Measurements from ENCODE around the gene LRRC3.

Gene LRRC3

DNA sequence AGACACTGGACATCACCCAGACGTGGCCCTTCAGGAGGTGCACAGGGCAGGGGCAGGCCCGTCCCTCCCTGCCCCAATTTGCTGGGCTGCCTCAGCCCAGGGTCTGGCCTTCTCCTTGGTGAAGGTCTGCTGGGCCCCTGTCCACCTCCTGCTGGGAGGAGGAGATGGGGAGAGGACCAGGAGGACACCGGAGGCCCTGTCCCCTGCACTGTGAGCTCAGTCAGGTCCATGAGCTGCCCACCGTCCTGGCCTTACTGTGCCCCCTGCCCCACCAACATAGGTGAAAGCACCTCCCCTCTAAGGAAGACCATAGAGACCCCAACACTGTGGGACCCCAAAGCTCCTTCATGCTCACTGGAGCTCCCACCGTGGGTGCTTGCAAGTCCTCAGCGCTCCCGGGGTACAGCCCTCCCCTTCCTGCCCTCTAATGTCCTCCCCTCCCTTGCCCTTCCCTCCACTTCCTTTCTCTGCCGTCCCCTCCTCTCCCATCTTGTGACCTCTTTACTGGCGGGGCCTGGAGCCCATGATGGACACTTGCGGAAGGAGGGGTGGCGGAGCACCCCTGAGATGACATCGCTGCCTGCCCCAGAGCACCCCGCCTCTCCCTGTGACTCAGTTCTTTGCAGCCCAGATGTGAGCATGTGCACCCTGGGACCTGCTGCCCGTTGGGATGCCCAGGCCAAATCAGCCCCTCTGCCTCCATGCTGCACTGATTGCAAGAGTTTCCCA is 4.6 kb downstream of the LRRC3 start:
- no peak for DNase-seq

DNA sequence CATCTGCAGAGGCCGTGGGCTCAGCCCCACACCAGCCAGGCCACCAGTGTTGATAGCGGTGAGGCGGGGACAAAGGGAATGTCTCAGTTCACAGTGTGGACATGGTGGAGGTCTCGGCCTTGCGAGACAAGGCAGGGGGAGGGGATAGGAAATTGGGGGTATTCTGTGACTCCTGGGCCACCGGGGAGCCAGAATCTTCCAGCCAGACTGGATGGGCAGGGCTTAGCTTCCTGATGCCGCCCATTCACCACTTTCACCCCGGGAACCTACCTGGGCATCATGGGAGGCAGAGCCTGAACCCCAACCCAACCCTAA is 5.1 kb downstream of the LRRC3 start:
- no peak for DNase-seq

GRCh38 chr21:44461005-44461404 is 5.7 kb downstream of the LRRC3 start:
- no peak for DNase-seq

DNA sequence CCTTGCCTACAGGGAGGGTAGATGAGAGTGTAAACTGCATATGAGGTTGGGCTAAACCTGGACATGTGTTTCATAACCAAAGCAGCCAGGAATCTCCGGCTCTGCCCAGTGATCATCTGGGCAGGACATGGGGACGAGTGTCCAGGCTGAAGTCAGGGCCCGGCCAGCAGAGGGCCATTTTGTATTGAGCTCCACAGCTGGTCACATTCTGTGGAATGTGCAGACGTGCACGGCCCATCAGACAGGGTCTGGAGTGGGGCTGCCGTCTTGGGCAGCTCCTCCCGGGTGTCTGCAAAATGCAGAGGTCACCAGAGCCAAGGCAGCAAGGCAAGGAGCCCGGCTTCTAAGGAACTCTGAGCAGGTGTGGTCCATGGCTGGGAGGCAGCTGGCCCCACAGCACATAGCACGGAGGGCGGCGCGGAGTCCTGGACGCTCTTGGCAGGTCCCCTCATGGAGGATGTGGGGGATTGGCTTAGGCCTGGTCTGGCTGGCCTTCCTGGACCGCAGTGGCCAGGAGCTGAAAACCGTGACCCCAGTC is 6.2 kb downstream of the LRRC3 start:
- DNase-seq = no peak

DNA sequence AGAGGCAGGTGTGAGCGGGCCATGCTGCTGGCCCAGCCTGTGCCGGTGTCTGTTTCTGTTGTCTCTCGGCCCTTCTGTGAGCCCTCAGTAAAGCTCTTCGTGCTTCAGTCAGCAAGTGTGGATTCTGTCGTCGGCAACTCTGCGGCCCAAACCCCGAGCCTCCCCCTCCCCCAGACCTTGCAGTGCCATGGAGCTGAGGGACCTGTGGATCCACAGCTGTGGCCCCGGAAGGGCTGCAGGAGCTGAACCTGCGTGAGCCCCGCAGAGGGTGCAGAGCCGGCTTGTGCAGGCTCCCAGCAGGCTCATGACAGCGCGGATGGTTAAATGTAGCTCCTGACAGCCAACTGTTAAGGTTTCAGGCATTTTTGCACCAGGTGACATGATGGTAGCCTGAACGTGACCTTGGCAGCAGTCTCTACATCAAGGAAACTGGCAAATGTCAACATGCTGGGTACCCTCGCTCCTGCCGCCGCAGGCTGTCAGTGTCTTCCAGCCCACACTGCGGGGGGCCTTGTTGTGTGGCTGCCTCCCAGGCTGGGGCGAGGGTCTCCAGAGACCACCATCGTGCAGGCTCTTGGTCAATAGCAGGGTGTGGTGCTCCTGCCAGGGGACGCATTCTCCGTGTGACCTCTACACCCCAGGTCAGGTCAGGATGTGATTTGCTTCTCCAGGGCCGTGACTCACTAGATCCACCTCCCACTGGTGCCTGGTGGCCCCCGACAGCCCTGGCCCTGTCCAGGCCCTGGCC is 7.0 kb downstream of the LRRC3 start:
- DNase-seq = no peak

DNA sequence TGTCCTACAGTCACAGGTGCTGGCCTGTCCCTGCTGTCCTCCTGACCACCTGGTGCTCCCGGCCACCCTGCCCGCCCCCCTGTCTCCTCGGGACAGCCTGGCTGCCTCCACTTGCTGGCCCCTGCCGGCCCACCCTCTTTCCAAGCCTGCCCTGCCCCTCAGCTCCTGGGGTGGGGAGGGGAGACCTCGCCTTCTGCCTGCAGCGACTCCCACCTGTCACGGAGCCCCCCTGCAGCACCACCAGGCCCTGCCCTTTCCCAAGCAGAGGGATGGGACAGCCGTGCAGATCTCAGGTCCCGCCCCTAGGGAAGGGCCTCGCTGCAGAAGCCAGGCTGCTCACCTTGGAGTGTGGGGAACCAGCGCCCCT is 7.5 kb downstream of the LRRC3 start:
- DNase-seq = no peak

DNA sequence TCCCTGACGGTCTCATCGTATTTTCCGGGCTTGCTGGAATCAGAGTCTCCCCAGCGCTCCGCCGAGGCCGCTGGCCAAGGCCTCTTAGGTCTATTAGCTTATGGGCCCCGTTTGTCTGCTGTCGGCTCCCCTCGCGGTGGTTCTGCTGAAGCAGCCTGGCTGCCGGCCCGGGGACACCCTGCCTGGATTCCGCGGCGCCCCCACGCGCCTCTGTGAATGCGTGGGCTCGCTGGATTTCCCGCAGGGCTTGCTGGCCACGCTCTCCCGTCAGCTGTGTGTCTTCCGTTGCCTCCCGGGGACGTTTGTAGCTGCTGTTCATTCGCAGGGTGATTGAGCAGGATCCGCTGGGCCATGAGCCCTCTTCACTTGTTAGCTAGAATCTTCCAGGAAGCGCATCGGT is 8.4 kb downstream of the LRRC3 start:
- no peak for DNase-seq

GRCh38 chr21:44464351-44464750 is 9.0 kb downstream of the LRRC3 start:
- no peak for DNase-seq

GRCh38 chr21:44466351-44466954 is 11.1 kb downstream of the LRRC3 start:
- DNase-seq = no peak

- DNase-seq = no peak
These were observed 11.9 kb downstream of the LRRC3 start for GRCh38 chr21:44466996-44467858.

GRCh38 chr21:44467859-44468195 is 12.5 kb downstream of the LRRC3 start:
- no peak for DNase-seq

DNA sequence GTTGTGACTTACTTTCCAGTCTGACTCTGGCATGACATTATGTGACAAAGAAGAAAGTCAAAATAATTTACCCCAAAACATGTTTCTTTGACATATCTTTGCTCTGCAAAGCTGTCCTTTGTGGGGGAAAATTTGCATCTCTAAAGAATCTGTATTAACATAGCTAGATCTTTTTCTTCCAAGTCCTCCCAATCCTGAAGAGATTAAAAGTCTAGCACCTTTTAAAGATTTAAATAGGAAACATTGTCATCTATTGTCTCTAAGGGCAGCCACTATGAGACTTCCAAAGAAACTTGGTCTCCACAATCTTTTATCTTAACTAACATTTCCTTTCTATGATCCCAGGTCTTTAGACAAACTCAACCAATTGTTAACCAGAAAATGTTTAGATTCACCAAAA is 16.0 kb downstream of the LRRC3 start:
- DNase-seq = no peak

GRCh38 chr21:44471996-44472395 is 16.7 kb downstream of the LRRC3 start:
- no peak for DNase-seq

- DNase-seq = no peak
These were observed 18.7 kb downstream of the LRRC3 start for GRCh38 chr21:44473915-44474555.

GRCh38 chr21:44475266-44475845 is 20.0 kb downstream of the LRRC3 start:
- no peak for DNase-seq

- DNase-seq = no peak
These were observed 21.8 kb downstream of the LRRC3 start for GRCh38 chr21:44477131-44477530.

GRCh38 chr21:44477712-44478111 is 22.4 kb downstream of the LRRC3 start:
- no peak for DNase-seq

DNA sequence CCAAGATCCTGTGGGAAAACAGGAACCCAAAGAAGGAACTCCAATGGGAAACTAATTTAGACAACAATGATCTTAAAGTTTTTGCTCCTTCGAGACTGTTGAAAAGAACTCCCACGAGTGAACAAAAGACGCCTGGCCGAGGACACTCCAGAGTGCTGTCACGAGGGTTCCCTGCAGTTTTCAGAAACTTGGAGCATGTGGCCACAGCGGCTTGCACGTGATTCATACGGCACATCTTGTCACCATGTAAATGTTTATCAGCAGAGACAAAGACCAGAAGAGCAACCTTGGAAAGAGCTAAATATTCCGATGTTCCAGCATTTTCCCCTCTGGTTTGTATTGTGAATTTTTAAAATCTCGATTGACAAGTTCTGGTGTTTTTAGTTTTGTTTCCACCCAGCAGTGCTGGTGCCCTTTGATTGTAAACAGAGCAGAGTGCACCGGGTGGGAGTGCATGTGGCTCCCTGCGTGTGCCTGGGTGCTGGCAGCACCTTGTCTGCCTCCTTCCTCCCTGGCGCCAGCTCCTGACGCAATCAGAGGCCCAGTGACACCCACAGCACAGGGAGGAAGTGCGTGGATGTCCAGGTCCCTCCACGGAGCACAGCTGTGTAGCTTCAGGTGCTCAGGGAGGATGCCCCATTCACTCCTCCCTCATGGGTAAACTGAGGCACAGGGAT is 23.0 kb downstream of the LRRC3 start:
- DNase-seq = no peak

DNA sequence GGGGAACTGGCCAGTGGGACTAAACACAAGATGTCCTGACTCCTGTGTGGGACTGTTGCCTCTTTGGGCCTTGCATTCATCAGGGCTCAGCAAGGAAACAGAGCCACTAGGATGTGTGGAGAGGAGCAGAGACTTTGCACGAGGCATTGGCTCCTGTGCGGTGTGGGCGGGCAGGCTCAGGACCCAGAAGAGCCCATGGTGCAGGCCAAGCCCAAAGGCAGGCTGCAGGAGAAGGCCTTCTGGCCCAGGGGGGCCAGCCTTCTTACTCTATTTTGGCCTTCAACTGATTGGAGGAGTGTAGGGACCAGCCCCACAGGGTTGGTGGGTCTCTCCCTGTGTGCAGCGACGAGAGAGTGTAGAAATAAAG is 23.5 kb downstream of the LRRC3 start:
- no peak for DNase-seq

- peak; percentile 40 for DNase-seq
These were observed 24.4 kb downstream of the LRRC3 start for GRCh38 chr21:44479556-44480199.
